Adipocyte (in vitro differentiated cells): ENCODE data around the gene RANBP17.
A peak's percentile ranks its signal among the peaks of the same experiment; 100 is the strongest.
"Not testable (repeated sequence)": the region's sequence is repeated elsewhere in the genome, so short reads cannot be mapped to it uniquely, and the experiment has no call there.

Experiments
- DNase-seq: peaks from one replicate; pipeline ENCODE4 v3.0.0-alpha.2; 2015; ENCODE audit warnings: low read depth
- H3K27me3 ChIP-seq: replicated peaks from 2 replicates; pipeline ENCODE4 v1.7.0; 2013; ENCODE audit warnings: mild to moderate bottlenecking, low read length, moderate library complexity; ENCODE audit not compliant: control insufficient read depth, insufficient read depth
- H3K36me3 ChIP-seq: 2 replicates; pipeline ENCODE4 v1.7.0; 2013; ENCODE audit warnings: low read length, mild to moderate bottlenecking, moderate library complexity; ENCODE audit not compliant: control insufficient read depth, insufficient read depth, severe bottlenecking
- H3K4me1 ChIP-seq: 2 replicates; pipeline ENCODE4 v1.7.0; 2013; ENCODE audit warnings: mild to moderate bottlenecking, low read length, moderate library complexity; ENCODE audit not compliant: control insufficient read depth, insufficient read depth
- H3K4me3 ChIP-seq: 2 replicates; pipeline ENCODE4 v1.7.0; 2013; ENCODE audit warnings: mild to moderate bottlenecking, low read length, moderate library complexity
- H3K9ac ChIP-seq: 2 replicates; pipeline ENCODE4 v1.7.0; 2013; ENCODE audit warnings: mild to moderate bottlenecking, low read length, moderate library complexity
- H3K9me3 ChIP-seq: 2 replicates; pipeline ENCODE4 v1.7.0; 2013; ENCODE audit warnings: mild to moderate bottlenecking, low read length, moderate library complexity; ENCODE audit not compliant: control insufficient read depth

The RANBP17 gene

GRCh38 chr5:171270136-171270535, 408.3 kb downstream of the RANBP17 start:
- Histone ChIP-seq H3K9me3 (no peaks in the 10 kb centered on the region), H3K27me3 (no peaks in the 10 kb centered on the region), H3K4me3 (no peak overlapping the region), H3K4me1 (peaks cover 21% of the 10 kb centered on the region), H3K36me3 (no peaks in the 10 kb centered on the region), H3K9ac (no peak overlapping the region)
- peak; percentile 66 for DNase-seq

- Histone ChIP-seq H3K27me3 (no peaks in the 10 kb centered on the region), H3K9ac (no peak overlapping the region), H3K4me3 (no peak overlapping the region), H3K4me1 (peaks cover 21% of the 10 kb centered on the region), H3K36me3 (no peaks in the 10 kb centered on the region), H3K9me3 (no peaks in the 10 kb centered on the region)
- DNase-seq, result no peak
Observed at GRCh38 chr5:171271798-171272197, 410.0 kb downstream of the RANBP17 start.

GRCh38 chr5:171272996-171273970, 411.5 kb downstream of the RANBP17 start:
- no peak overlapping the region for H3K9ac ChIP-seq
- H3K36me3 ChIP-seq, result no peaks in the 10 kb centered on the region
- DNase-seq, result peak; percentile 51
- no peak overlapping the region for H3K4me3 ChIP-seq
- no peaks in the 10 kb centered on the region for H3K27me3 ChIP-seq
- H3K9me3 ChIP-seq, result no peaks in the 10 kb centered on the region
- peaks cover 21% of the 10 kb centered on the region for H3K4me1 ChIP-seq

DNA sequence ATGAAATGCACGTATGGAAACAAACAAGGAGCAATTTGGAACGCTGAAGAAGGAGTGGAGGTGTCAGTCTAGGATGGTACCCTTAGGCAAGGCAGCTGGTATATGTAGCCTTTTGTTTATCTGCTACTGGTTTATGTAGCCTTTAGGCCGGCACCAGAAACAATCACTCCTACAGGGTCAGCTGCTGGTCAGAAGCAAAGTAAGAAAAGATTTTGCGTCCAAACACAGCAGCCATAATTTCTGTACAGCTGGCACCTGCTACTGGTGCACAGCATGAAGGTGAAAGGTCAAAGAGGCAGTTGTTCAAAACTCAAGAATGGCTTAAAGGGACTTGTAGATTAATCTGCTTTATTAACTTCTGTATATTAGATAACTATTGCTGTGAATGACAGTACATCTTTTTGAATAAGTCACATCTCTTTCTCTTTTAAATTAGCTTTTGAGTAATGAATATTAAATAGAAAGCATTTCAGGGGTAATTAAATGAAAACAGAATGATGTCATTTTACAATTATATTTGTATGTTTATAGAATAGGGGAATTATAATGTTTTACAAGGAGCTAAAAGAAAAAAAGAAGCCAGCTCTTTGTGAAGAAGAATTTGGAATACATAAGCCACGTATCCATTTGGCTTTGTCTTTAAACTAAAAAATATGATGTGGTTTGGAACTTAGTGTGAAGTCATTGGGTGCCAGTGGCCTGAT, 414.2 kb downstream of the RANBP17 start:
- H3K9me3 ChIP-seq, result no peaks in the 10 kb centered on the region
- DNase-seq, result no peak
- H3K4me1 ChIP-seq, result peaks cover 3% of the 10 kb centered on the region
- no peak overlapping the region for H3K4me3 ChIP-seq
- no peaks in the 10 kb centered on the region for H3K36me3 ChIP-seq
- H3K9ac ChIP-seq, result no peak overlapping the region
- peaks cover 6% of the 10 kb centered on the region for H3K27me3 ChIP-seq

GRCh38 chr5:171283753-171284152, 421.9 kb downstream of the RANBP17 start:
- no peaks in the 10 kb centered on the region for H3K9me3 ChIP-seq
- H3K9ac ChIP-seq, result no peak overlapping the region
- H3K36me3 ChIP-seq, result no peaks in the 10 kb centered on the region
- DNase-seq, result no peak
- no peak overlapping the region for H3K4me3 ChIP-seq
- no peaks in the 10 kb centered on the region for H3K4me1 ChIP-seq
- peaks cover 16% of the 10 kb centered on the region for H3K27me3 ChIP-seq

DNA sequence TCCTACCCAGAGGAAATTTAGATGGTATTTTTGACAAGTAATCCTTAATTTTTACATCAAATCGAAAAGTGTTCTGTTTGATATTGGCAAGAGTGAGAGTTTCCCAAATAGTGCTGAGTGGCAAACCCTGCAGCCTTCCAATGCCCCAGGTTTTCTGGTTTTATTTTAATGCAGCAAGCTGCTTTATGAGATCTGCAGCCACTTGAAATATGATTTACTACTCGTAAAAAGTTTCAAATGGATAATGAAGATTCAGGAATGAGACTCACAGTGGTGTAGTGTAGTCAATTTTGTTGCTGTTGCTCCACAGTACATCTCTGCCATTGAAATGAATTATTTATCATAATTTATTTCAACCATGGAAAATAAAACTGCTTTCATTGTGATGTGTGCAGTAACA, 423.6 kb downstream of the RANBP17 start:
- Histone ChIP-seq H3K9ac (no peak overlapping the region), H3K4me1 (no peaks in the 10 kb centered on the region), H3K9me3 (no peaks in the 10 kb centered on the region), H3K4me3 (no peak overlapping the region), H3K27me3 (peaks cover 13% of the 10 kb centered on the region), H3K36me3 (no peaks in the 10 kb centered on the region)
- DNase-seq, result no peak

- H3K9ac ChIP-seq, result no peak overlapping the region
- no peak overlapping the region for H3K4me3 ChIP-seq
- peaks cover 11% of the 10 kb centered on the region for H3K27me3 ChIP-seq
- no peak for DNase-seq
- H3K36me3 ChIP-seq, result no peaks in the 10 kb centered on the region
- H3K9me3 ChIP-seq, result no peaks in the 10 kb centered on the region
- no peaks in the 10 kb centered on the region for H3K4me1 ChIP-seq
Observed at GRCh38 chr5:171288066-171288465, 426.2 kb downstream of the RANBP17 start.

DNA sequence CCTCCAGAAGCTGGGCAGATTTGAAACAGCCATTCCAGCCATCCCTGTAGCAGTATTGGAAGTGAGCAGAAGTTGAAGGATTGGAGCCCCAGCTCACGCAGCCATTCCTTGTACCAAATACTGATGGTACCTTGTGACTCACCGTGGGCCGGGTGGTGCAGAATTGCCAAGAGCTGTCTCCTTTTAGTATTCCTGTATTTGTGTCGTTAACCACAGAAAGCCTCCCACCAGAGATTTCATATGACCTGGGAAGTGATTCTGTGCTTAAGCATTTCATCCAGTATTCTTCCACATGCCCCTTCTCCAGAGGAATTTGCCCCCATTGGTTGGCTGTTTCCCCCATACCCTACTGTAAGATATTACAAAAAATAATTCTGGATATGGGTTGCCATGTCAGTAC, 429.6 kb downstream of the RANBP17 start:
- Histone ChIP-seq H3K9me3 (no peaks in the 10 kb centered on the region), H3K36me3 (no peaks in the 10 kb centered on the region), H3K9ac (no peak overlapping the region), H3K4me1 (no peaks in the 10 kb centered on the region), H3K27me3 (peaks cover 10% of the 10 kb centered on the region), H3K4me3 (no peak overlapping the region)
- no peak for DNase-seq

- DNase-seq, result peak; percentile 37
- Histone ChIP-seq H3K9ac (no peak overlapping the region), H3K4me1 (no peaks in the 10 kb centered on the region), H3K36me3 (no peaks in the 10 kb centered on the region), H3K9me3 (no peaks in the 10 kb centered on the region), H3K27me3 (peaks cover 14% of the 10 kb centered on the region), H3K4me3 (no peak overlapping the region)
Observed at GRCh38 chr5:171295299-171295698, 433.5 kb downstream of the RANBP17 start.

DNA sequence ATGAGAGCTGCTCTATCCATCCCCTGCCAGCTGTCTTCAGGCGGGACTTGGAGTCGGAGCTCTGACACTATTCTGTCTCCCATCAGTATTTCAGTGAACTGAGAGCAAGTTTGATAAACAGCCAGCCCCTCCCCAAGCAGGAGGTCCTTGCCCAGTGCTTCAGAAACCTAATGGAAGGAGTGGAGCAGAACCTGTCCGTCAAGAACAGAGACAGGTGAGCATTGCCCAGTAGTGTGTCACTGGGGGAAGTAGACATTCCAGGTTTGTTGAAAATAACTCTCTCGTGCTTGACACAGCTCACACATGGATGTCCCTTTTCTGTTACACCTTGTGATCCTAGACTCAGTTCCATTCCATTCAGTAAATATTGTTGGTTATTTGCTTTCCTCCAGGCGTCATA, 434.0 kb downstream of the RANBP17 start:
- Histone ChIP-seq H3K4me1 (no peaks in the 10 kb centered on the region), H3K27me3 (peaks cover 16% of the 10 kb centered on the region), H3K9me3 (no peaks in the 10 kb centered on the region), H3K4me3 (no peak overlapping the region), H3K9ac (no peak overlapping the region), H3K36me3 (no peaks in the 10 kb centered on the region)
- DNase-seq, result no peak

DNA sequence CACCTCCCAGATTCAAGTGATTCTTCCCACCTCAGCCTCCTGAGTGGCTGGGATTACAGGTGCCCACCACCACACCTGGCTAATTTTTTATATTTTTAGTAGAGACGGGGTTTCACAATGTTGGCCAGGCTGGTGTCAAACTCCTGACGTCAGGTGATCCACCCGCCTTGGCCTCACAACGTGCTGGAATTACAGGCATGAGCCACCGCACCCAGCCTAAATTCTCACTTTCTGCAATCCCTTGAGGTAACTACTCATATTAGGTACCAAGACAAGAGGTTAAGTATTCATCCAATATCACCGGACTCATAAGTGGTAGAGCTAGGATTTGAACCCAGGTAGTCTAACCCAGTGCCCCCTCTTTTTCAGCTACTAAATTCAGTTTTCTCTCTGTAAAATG, 436.1 kb downstream of the RANBP17 start:
- H3K4me3 ChIP-seq, H3K4me1 ChIP-seq, H3K9me3 ChIP-seq, DNase-seq, H3K9ac ChIP-seq, H3K36me3 ChIP-seq: not testable (repeated sequence)
- H3K27me3 ChIP-seq, result peaks cover 15% of the 10 kb centered on the region
